Measurements from ENCODE around the gene PTPRJ. TPM values are rescaled to one million over a fixed set of nuclear protein-coding genes. Genes with fewer than 3 reads are reported as not detected.

The PTPRJ gene
- total RNA-seq, 1 experiment from 2014 or later = 10.5 TPM

DNA sequence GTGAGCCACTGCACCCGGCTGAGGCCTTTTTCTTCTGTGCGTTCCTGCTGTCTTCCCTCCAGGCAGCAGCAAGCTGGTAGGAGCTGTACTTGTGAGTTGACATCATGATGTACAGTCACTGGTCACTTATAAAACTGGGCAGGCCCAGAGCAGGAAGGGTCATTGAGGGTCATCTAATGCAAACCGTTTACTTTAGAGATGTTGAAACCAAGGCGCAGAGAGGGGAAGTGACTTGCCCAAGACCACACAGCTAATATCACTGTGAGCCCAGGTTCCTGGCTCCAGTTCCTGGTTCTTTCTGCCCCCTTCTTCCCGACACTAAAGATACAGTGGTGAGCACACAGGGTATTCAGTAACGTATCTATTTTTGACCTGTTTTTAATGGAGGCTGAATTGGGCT is 27.3 kb downstream of the PTPRJ start:
- peak overlapping the region; percentile 94 for H3K27ac ChIP-seq (ENCODE audit: low read length)
- no peak overlapping the region for H2AFZ ChIP-seq (ENCODE audit: low read length)
- no TSS peak for BruUV-seq (replicated peaks)
- no peak overlapping the region for H3K4me3 ChIP-seq (ENCODE audit: low read length)
- H3K4me2 ChIP-seq (ENCODE audit: low read length) = no peak overlapping the region
- no peaks in the 10 kb centered on the region for H3K9me2 ChIP-seq (replicated peaks; ENCODE audit: low read length)
- H3K4me1 ChIP-seq (ENCODE audit: insufficient read depth, low read length) = peaks cover 36% of the 10 kb centered on the region
- intact Hi-C loops (cut with micrococcal nuclease) = loop anchor here (2.0 kb wide), 1 partner anchor 47 kb away; no protein-coding TSS in a partner anchor
- no peaks in the 10 kb centered on the region for H3F3A ChIP-seq (ENCODE audit: low read length, unreplicated experiment)
- TF ChIP-seq, protein P1, sequence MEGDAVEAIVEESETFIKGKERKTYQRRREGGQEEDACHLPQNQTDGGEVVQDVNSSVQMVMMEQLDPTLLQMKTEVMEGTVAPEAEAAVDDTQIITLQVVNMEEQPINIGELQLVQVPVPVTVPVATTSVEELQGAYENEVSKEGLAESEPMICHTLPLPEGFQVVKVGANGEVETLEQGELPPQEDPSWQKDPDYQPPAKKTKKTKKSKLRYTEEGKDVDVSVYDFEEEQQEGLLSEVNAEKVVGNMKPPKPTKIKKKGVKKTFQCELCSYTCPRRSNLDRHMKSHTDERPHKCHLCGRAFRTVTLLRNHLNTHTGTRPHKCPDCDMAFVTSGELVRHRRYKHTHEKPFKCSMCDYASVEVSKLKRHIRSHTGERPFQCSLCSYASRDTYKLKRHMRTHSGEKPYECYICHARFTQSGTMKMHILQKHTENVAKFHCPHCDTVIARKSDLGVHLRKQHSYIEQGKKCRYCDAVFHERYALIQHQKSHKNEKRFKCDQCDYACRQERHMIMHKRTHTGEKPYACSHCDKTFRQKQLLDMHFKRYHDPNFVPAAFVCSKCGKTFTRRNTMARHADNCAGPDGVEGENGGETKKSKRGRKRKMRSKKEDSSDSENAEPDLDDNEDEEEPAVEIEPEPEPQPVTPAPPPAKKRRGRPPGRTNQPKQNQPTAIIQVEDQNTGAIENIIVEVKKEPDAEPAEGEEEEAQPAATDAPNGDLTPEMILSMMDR (conservative IDR thresholded peaks at IDR 0.05; ENCODE audit: low read depth, low read length) = no peak
- TF ChIP-seq EZH2 (IDR thresholded peaks at IDR 0.05; ENCODE audit: low read length, unreplicated experiment) (no peak), EZH2phosphoT487 (IDR thresholded peaks at IDR 0.05; ENCODE audit: borderline replicate concordance, low read length) (no peak)
- DNase-seq (no peak), ATAC-seq (no peak)
- H3K36me3 ChIP-seq (ENCODE audit: low read depth, low read length) = no peaks in the 10 kb centered on the region
- ChIA-PET POLR2A (ENCODE audit: unreplicated experiment) (no interaction called here), CTCF (no interaction called here)
- no peaks in the 10 kb centered on the region for H4K20me1 ChIP-seq (ENCODE audit: low read length)
- no peaks in the 10 kb centered on the region for H3K27me3 ChIP-seq (ENCODE audit: low read length)
- H3K9ac ChIP-seq (ENCODE audit: low read length) = peak overlapping the region; percentile 35
- no peaks in the 10 kb centered on the region for H3K9me3 ChIP-seq (ENCODE audit: low read length)
- peaks cover 81% of the 10 kb centered on the region for H3K79me2 ChIP-seq (ENCODE audit: low read length)

DNA sequence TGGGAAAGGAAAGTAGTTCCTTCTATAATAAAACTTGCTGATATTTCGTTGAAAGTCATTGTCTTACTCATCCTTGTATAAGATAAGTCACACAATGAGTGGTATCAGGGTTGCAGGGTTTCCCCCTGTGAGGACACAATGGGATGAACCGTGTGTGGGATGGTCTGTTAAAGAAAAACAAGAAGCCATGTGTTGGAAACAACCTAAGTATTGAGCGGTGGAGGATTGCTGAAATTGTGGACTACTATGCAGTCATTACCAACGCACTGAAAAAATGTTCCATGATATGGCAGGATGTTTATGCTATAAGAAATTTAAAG is 28.6 kb downstream of the PTPRJ start:
- CTCF ChIA-PET = no interaction called here
- DNase-seq (peak; percentile 23), ATAC-seq (no peak)
- Histone ChIP-seq H3K4me3 (ENCODE audit: low read length) (no peak overlapping the region), H3F3A (ENCODE audit: low read length, unreplicated experiment) (no peaks in the 10 kb centered on the region), H3K9me3 (ENCODE audit: low read length) (no peaks in the 10 kb centered on the region), H3K27ac (ENCODE audit: low read length) (no peak overlapping the region), H3K79me2 (ENCODE audit: low read length) (peaks cover 77% of the 10 kb centered on the region), H3K36me3 (ENCODE audit: low read depth, low read length) (no peaks in the 10 kb centered on the region), H4K20me1 (ENCODE audit: low read length) (no peaks in the 10 kb centered on the region), H3K27me3 (ENCODE audit: low read length) (no peaks in the 10 kb centered on the region), H3K4me2 (ENCODE audit: low read length) (no peak overlapping the region), H2AFZ (ENCODE audit: low read length) (no peak overlapping the region), H3K9ac (ENCODE audit: low read length) (no peak overlapping the region; the same call in 1 of the 2 replicates), H3K4me1 (ENCODE audit: insufficient read depth, low read length) (peaks cover 46% of the 10 kb centered on the region), H3K9me2 (replicated peaks; ENCODE audit: low read length) (no peaks in the 10 kb centered on the region)
- TF ChIP-seq, protein P1 (conservative IDR thresholded peaks at IDR 0.05; ENCODE audit: low read depth, low read length) = no peak
- no peak for TF ChIP-seq EZH2 (IDR thresholded peaks at IDR 0.05; ENCODE audit: low read length, unreplicated experiment)
- no peak for TF ChIP-seq EZH2phosphoT487 (IDR thresholded peaks at IDR 0.05; ENCODE audit: borderline replicate concordance, low read length)
- POLR2A ChIA-PET (ENCODE audit: unreplicated experiment) = no interaction called here
- no TSS peak for BruUV-seq (replicated peaks)
- intact Hi-C loops (cut with micrococcal nuclease) = no loop called here

DNA sequence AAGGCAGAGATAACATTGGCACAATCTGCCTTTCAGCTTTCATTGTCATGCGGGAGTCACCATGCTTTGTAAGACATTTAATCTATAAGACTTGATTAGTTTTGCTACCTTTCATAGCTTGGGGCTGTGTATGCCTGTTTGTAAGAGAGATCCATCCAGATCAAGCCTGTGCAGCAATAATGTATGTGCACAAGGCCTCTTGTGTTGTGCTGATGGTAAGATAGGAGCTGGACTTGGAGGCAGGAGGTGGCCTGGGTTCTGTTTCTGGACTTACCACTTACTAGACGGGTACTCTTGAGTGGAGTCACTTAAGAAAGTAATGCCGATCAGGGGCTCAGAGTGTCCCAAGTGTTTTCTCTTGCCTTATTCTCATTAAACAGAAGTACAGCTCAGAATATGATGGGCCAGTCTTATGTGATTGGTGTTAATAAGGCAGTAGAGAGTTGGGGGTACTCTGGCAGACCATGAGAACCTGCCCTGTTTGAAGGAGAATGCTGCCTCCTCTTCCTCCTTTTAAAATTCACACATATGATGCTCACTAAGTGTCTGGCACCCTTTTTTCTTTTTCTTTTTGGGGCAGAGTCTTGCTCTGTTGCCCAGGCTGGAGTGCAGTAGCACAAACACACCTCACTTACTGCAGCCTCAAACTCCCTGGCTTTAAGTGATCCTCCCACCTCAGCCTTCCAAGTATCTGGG is 30.9 kb downstream of the PTPRJ start:
- Histone ChIP-seq H3K4me2 (ENCODE audit: low read length) (no peak overlapping the region), H4K20me1 (ENCODE audit: low read length) (no peaks in the 10 kb centered on the region), H3K79me2 (ENCODE audit: low read length) (peaks cover 79% of the 10 kb centered on the region), H3K36me3 (ENCODE audit: low read depth, low read length) (no peaks in the 10 kb centered on the region), H3K27me3 (ENCODE audit: low read length) (no peaks in the 10 kb centered on the region), H2AFZ (ENCODE audit: low read length) (no peak overlapping the region), H3K4me1 (ENCODE audit: insufficient read depth, low read length) (peaks cover 34% of the 10 kb centered on the region), H3F3A (ENCODE audit: low read length, unreplicated experiment) (no peaks in the 10 kb centered on the region), H3K9ac (ENCODE audit: low read length) (no peak overlapping the region), H3K9me2 (replicated peaks; ENCODE audit: low read length) (no peaks in the 10 kb centered on the region), H3K27ac (ENCODE audit: low read length) (no peak overlapping the region), H3K9me3 (ENCODE audit: low read length) (no peaks in the 10 kb centered on the region), H3K4me3 (ENCODE audit: low read length) (no peak overlapping the region)
- TF ChIP-seq, protein P1 (conservative IDR thresholded peaks at IDR 0.05; ENCODE audit: low read depth, low read length) = no peak
- no peak for TF ChIP-seq EZH2 (IDR thresholded peaks at IDR 0.05; ENCODE audit: low read length, unreplicated experiment)
- no peak for TF ChIP-seq EZH2phosphoT487 (IDR thresholded peaks at IDR 0.05; ENCODE audit: borderline replicate concordance, low read length)
- BruUV-seq (replicated peaks) = no TSS peak
- intact Hi-C loops (cut with micrococcal nuclease) = no loop called here
- DNase-seq (no peak), ATAC-seq (no peak)
- CTCF ChIA-PET = no interaction called here
- POLR2A ChIA-PET (ENCODE audit: unreplicated experiment) = no interaction called here
